ENCODE data around the gene EFCAB14.
A peak's percentile ranks its signal among the peaks of the same experiment; 100 is the strongest.
"Not testable (repeated sequence)": the region's sequence is repeated elsewhere in the genome, so short reads cannot be mapped to it uniquely, and the experiment has no call there.

EFCAB14 gene

DNA sequence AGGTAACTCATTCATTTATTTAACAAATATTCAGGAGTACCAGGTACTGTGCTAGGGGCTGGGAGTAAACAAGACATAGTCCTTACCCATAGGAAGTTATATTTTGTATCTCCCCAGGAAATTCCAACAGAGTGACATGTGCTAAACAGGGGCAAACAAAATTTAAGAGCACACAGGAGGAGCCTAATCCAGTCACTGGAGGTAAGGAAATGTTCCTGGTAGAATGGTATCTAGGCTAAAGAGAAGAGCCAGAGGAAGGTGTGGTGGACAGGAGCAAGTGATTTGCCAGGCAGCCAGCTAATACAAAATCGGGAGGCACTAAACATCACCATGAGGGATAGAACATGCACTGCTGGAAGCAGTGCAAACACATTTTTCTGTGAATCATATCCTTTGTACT is 36.9 kb downstream of the EFCAB14 start:
- DNase-seq = no peak

DNA sequence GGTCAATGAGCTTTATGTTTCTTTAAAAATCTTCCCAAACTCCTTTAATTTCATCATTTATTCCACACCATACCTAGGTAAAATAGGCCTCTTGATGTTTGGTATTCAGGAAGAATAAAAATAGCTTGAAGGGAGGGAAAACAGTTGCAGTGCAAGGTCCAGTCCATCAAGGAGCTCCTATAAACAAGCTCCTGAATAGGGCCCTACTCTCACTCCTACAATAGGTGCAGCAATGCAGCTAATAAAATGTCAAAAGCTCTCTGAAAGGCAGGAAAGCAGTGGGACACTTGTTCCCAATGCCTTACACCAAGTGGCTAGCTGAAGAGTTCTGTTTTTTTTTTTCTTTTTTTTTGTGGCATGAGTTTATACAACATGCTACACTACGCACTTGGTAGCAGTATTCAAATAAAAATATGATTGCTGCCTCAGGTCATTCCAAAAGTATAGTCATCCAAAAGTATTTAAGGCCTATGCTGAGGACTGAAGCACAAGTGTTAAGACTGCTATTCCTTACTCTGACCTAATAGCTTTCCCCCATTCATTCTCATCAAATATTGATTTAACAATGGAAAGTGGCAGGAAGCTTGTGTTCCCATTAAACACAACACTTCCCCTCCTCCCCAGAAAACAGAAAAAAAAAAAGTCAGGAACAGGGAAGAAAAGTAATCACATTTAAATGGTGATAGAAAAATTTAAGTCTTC is 37.4 kb downstream of the EFCAB14 start:
- no peak for DNase-seq

DNA sequence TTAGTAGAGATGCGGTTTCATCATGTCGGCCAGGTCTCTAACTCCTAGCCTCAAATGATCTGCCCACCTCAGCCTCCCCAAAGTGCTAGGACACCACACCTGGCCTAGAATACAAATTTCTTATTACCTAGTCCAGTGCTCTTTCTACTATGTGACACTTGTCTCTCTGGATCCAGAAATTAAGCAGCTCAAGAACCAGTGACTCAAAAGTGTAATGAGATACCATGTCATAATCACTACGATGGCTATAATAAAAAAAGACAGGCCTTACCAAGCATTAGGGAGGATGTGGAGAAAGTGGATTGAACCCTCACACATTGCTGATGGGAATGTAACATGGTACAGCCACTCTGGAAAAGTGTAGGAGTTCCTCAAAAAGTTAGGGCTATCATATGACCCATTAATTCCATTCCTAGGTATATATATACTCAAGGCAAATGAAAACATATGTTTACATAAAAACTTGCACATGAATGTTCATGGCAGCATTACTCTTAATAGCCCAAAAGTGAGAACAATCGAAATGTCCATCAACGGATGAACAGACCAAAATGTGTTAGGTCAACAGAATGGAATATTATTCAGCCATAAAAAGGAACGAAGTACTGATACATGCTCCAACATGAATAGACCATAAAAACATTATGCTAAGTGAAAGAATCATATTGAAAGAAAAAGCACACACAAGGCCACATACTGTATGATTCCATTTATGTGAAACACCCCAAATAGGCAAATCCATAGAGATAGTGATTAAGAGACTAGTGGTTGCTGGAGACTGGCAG is 38.9 kb downstream of the EFCAB14 start:
- no peak for DNase-seq

DNA sequence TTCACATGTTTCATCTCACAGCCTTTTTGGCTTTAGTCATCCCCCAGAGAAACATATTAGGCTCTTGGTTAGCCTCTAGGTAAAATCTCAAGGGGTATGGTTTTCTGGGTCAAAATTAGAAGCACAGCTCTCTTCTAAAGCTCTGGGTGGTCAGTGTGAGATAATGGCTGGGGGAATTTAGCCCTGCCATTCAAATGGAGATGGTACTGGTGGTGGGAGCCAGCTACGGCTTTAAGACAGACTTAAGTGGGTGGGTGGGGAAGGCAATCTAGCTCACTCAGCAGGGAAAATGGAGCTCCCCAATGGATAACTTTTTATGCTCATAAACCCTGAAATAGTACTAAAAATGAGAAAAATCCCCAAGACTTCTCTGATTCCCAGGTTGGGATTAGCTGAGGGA is 41.6 kb downstream of the EFCAB14 start:
- DNase-seq = no peak

DNA sequence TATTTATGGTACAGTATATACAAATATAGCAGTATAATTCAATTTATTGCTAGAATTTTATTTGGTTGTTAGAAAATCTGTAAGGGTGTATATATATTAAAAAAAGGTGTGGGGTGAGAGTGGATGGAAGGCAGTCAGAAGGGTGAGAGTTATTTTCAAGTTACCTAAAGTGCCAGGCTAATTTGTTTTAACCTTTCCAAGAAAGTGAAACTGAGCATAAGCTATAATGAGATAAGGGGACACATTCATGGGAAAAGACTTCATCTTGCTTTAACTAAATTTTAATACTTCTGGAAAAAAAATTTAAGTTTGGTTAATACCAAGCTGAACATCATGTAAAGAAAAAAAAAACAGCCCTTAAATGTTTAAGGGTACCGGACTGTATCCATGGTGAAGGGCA is 42.4 kb downstream of the EFCAB14 start:
- DNase-seq = no peak

DNA sequence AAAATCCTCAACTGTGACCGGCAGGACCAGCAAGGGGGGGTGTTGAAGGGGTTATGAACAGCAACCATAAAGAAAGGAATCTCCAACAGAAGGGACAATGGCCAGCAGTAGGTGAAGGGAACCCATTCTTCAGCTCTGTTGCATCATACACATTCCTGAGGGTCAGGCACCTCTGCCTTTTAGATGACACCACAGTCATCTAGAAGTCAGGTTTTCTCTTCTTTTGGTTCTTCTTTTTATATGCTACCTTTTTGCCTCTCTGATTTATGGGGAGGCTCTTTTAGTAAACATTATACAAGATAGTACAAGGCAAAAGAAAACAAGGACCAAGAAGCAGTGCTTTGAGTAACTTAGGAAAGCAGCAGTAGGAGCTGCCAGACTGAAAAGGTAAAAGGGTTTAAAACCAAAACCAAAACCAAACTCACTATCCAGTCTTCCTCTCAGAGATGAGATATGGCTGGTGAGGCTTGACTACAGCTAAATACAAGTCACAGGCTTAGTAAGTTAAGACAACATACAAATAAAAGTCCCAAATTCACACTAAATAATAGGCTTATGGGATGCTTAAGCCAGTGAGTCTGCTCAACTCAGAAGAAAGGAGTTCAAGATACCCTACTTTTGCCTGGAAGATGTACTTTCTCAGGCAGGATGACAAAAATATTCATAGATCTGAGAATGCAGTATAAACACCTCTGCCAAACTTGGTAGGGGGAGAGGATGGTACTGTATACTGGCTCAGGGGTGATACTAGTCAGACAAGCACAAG is 43.2 kb downstream of the EFCAB14 start:
- DNase-seq = no peak

DNA sequence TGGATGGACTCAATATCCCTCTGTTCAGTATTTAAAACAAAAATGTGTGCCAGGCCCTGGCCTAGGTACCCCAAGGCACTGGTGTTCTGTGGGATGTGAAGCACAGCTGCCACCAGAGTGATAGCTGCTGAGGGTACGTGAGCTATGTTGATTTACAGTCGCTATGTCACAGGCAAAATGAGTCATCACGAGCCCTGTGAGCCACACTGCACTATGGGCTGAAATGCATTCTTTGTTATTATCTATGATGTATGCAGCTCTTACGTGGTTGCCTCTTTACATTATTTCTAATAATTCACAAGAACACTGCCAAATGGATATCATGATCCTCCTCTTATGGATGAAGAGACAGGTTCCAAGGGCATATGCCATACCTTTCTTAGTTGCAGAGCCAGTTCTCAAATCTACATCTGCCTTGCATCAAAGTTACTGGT is 45.1 kb downstream of the EFCAB14 start:
- no peak for DNase-seq

DNA sequence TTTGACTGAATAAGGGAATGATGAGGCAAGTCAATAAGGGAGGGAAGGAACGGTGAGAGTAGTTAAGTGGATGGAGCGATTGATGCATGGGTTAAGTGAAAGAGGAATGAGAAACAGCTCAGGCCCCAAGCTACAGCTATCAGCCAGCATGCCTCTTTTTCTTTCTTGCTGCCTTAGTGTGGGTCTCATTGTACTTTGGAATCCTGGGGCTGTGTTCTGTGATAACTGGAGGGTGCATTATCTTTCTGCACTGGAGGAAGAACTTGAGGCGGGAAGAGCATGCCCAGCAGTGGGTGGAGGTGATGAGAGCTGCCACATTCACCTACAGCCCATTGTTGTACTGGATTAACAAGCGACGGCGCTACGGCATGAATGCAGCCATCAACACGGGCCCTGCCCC is 46.2 kb downstream of the EFCAB14 start:
- no peak for DNase-seq

DNA sequence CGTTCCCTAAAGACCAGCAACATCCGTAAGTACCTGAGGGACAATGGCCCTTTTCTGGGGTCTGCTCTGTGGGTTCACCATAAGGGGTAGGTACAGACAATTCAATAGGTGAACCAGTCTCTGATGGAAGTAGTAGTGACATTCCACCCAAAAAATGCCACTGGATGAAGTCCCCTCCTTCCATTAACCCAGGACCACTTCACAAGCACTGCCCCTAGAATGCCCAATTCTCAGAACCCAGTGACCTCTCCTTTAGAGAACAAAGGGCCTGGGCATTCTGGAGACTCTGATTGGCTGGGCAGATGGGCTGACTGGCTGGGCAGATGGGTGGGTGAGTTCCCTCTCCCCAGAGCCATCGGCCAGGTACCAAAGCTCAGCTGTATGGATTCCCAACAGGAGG is 47.4 kb downstream of the EFCAB14 start, which contains the start of gene TEX38:
TEX38 (plus strand) TSS at position 301 of the 400 bp plus-strand sequence; CDS start at position 382, 81 bp downstream.
- DNase-seq = no peak

DNA sequence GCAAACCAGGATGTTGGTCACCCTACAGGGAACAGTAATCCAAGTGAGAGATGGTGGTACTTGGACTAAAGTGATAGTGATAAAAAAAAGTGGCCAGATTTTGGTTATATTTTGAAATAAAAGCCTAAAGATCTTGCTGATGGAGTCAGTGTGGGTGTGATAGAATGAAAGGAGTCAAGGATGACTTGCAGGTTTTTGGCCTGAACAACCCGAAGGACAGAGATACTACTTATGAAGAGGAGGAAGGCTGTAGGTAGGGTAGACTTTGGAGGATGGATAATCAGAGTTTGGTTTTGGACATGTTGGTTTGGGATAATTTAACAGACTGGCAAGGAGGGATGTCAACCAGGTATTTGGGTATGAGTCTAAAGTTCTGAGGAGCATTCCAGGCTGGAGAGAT is 48.8 kb downstream of the EFCAB14 start:
- DNase-seq = no peak

DNA sequence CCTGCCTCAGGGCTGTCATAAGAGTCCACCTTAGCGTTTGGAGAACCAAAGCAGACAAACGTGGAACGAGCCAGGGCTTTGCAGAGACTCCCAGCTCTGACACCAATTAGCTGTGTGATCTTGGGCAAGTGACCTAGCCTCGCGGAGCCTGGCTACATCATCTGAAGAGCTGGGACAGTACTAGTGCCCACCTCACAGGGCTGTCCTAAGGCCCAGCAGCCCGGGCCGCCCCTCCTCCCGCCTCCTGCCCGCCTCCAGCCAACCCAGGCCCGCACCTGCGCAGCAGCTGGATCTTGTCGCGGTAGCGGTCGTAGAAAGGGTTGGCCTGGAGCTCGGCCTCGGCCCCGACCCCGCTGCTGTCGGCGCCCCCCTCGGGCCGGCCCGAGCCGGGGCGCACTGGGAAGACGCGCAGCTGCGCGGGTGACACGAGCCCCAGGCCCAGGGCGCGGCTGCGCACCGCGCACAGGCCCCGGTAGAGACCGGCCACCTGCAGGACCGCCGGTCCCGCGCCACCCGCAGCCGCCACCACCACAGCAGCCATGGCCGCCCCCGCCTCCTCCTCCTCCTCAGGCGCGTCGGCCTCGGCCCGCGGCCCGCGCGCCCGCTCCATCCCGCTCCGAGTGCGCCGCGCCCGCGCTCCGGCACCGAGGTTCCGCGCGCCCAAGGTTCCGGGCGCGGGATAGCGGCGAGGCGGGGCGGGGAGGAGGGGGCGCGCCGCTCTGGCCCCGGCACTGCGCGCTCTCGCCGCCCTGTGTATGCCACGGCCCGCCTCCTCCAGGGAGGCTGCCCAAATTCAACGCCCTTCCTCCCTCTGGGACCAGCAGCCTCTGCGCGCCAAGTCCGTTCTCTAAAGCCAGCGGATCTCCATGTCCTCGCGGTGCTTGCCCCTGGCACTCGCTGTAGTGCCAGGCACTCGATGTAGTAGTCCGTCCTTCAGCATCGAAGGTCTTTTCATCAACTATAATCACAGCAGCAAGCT is 50.8 kb downstream of the EFCAB14 start, which contains the start of gene ATPAF1:
ATPAF1 (minus strand) TSS at position 583 of the 979 bp plus-strand sequence; CDS start at position 541, 42 bp downstream.
- peak; percentile 41 to 43 for DNase-seq

DNA sequence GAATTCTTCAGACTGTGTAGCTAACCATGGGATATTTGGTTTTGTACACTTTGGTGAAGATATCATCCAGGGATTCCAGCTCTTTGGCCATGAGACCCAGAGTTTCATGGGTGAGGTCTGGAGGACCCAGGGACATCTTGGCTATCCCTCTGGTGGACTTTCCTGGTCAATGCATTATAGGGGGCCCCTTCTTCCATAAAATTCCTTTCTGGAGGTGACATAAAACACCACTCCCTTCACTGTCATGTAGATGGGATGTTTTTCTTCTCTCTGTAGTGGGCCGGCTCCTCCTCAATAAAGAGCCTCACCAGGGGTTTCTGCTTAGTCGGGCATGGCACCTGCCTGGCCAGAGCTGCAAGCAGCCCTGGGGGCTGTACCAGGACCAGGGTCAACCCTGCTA is 52.9 kb downstream of the EFCAB14 start:
- no peak for DNase-seq

DNA sequence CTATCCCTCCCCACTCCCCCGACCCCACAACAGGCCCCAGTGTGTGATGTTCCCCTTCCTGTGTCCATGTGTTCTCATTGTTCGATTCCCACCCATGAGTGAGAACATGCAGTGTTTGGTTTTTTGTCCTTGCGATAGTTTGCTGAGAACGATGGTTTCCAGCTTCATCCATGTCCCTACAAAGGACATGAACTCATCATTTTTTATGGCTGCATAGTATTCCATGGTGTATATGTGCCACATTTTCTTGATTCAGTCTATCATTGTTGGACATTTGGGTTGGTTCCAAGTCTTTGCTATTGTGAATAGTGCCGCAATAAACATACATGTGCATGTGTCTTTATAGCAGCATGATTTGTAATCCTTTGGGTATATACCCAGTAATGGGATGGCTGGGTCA is 56.0 kb downstream of the EFCAB14 start:
- DNase-seq = not testable (repeated sequence)

DNA sequence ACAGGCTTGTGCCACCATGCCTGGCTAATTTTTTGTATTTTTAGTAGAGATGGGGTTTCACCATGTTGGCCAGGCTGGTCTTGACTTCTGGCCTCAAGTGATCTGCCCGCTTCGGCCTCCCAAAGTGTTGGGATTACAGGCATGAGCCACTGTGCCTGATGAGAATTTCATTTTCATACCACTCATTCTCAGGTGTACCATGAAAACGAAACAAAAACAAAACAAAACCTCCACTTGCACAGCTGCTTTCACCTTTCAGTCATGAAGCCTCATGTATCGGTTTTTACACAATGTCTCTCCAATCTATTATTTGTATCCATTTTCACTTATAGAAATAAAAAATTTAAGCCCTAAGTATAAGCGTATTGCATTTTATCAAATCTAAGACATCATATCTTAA is 58.8 kb downstream of the EFCAB14 start:
- not testable (repeated sequence) for DNase-seq

DNA sequence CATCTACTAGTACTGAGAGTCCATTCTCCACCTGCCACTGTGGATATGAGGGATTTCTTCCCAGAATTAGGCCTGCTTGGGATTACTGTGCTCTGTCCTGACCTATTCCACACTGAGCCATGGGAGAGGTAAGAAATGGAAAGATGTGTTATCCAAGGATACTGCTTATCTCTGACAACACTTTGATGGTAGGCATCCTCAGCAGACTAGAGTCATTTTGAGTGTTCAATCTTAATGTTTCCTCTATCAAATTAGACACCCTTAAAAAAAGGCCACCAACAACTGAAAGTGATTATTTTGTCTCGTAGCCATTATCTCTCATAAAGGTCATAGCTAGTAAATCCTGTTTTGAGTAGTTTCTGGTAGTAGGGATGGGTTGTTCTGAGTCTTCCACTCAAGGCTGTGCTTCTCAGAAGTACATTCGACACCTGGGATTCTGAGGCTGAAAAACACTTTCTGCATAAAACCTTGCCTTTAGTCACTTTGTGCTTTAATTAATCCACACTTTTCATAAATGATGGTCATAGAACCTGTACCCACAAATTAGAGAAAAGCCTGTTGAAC is 59.5 kb downstream of the EFCAB14 start:
- no peak for DNase-seq

DNA sequence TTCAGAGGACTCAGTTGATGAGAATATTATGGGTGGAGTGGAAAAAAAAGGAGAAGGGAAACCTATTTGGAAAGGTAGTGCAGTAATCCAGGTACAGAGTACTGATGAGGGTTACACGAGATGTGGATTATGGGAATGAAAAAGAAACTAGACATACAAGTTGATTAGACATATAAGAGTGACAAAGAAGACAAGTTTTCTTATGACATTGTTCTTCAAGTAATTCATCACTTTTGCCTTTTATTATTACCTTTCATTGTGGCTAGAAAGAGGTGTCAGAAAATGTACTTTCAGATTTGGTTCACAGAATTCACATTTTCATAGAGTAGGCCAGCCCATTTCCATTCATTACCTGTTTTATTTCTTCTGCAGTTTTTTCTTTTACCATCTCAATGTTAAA is 61.1 kb downstream of the EFCAB14 start:
- DNase-seq = no peak

DNA sequence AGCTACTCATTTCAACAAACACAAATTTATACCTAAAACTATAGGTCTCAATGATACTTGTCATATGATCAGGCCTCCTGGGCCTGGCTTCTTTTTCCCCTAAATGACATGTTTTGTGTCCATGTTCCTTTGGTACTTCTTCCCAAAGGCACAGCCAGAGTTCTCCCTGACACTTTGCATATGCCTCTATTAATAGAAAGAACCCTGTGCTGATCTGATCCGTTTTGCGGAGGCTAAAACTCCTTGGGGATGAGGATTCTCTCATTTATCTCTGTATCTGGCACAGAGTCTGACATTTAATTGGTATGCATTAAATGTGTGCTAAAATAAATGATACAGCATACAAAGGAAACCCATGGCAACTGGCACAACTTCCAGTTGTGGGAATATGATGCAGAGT is 62.3 kb downstream of the EFCAB14 start:
- no peak for DNase-seq

DNA sequence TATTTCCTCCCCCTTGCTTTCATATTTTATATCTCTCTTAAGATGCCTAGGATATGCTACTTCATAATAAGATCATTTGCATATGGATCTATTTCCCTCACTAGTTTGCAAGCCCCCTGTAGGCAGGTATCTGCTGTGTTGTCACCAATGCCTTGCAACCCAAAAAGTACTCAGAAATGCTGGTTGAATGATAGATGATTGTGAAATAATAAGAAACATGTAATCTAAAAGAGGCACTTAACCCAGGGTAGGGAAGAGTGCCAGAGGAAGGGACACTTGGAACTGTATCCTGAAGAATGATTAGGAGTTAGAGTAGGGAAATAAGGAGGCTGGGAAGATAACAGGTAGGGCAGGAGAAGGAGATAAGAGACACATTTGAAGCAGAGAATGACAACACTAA is 63.1 kb downstream of the EFCAB14 start:
- no peak for DNase-seq

DNA sequence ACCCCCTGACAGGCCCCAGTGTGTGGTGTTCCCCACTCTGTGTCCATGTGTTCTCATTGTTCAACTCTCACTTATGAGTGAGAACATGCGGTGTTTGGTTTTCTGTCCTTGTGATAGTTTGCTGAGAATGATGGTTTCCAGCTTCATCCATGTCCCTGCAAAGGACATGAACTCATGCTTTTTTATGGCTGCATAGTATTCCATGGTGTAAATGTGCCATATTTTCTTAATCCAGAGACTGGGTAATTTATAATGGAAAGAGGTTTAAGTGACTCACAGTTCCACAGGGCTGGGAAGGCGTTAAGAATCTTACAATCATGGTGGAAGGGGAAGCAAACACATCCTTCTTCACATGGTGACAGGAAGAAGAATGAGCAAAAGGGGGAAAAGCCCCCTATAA is 64.2 kb downstream of the EFCAB14 start:
- DNase-seq = not testable (repeated sequence)

DNA sequence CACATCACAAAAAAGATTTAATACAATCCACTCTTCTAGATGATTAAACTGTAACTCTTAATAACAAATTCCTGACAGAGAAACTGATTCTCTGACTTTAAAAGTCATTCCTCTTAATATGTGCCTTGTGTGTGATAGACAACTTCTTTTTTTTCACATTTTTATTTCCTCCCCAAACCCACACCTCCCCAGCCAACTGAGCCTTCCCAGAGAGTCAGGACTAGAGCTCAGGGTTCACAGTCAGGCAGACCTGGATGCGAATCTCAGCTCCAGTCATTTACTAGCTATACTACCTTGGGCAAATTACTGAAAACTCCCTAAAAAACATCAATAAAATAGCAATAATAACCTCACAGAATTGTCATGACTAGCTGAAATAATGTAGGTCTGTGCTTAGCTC is 64.9 kb downstream of the EFCAB14 start:
- no peak for DNase-seq

DNA sequence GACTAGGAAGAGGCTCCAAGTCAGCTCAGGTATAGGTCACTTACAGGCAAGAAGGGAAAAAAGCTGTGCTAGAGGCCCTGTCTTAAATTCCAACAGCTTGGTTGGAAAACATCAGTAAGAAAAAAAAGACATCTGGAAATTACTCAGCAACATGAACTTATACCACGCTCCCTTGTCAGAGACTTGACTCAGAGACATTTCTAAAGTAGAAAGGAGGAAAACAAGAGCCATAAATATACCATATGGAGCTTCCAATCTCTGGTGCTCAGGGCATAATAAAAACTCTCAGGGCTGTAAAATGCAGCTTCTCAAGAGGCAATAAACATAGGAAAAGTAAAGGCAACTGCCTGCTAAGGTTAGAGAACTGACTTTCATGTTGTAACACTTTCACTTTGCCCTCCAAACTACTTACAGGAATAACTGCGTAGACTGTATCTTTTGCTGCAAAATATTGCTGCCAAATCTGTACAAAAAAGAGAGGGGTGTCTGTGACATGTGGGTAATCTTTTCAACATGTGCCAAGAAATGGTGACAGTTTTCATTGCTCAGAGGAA is 65.4 kb downstream of the EFCAB14 start:
- DNase-seq = no peak
